ENCODE data around the gene KDM3A.

Gene KDM3A

DNA sequence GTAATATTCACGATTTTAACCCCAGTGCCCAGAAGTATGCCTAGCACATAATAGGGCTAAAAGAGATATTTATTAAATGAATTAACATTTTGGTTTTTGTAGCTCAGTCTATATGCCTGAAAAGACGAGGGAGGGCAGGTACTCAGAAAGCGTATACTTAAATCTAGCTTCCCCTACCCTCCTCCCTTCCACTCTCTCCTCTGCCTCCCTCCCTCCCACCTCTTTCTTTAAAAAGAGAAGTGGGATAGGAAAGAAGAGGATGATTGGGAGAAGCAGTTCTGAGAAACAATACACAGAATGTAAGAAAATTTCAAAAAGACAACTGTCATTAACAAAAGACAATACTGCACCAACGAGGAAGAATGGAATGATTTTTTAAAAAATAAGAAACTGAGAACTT is 82.3 kb downstream of the KDM3A start:
- DNase-seq = no peak

DNA sequence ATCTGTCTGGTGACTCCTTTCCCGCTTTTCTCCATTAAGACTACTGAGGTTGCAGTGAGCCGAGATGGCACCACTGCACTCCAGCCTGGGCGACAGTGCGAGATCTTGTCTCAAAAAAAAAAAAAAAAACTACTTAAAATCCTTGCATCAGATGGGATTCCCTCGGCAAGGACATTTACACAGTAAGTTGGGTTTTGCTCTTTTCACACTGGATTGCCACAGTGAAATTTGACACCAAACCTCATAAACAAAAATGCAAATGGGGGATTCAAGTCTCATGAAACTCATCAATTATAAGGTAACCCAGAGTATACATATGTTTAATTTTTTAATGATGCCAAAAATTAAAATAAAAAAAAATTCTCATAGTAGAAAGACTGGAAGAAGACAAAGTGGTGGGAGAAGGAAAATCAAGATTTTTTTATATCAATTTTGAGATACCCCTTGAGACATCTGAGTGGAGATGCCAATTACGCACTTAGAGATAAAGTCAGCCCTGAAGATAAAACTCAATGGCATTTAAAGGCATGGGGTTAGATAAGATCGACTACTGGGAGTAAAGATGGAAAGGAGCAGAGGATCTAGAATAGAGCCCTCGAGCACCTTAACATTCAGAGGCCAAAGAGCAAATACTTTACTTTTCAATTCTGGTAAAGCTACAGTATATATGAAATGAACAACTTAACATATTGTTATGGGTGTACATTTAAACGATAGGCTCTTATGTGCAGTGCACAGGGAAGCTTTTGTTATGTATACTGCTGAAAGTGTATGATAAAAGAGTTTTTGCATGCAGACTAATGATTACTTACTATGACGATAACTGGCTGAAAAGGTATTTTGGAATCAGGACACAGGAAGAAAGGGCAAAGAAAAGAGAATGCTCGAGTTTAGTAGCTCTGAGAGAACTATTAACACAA is 84.5 kb downstream of the KDM3A start:
- no peak for DNase-seq

DNA sequence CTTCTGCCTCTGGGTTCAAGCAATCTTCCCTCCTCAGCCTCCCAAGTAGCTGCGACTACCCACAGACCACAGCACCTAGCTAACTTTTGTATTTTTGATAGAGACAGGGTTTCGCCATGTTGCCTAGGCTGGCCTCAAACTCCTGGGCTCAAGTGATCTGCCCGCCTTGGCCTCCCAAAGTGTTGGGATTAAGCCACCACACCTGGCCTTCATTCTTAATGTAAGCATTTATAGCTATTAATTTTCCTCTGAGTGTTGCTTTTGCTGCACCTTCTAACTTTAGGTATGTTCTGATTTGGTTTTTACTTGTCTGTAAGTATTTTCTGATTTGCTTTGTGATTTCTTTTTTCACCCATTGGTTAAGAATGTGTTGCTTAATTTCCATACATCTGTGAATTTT is 92.4 kb downstream of the KDM3A start:
- DNase-seq = no peak

- no peak for DNase-seq
Measured at GRCh38 chr2:86541334-86541733, 100.2 kb downstream of the KDM3A start.

Data from Kasumi-1 (cell line).